Keratinocyte (primary cell): Measurements from ENCODE around the gene AWAT2. TPM values are rescaled to one million over a fixed set of nuclear protein-coding genes. Genes with fewer than 3 reads are reported as not detected.

Experiments used
- DNase-seq: peaks from one replicate; pipeline ENCODE4 v3.0.0-alpha.2; 2011; ENCODE audit warnings: low read depth, missing footprints, low spot score
- FAIRE-seq: peaks from 2 replicates; lab custom pipeline; 2011; peaks lifted over from hg19 to GRCh38; lab: Jason Lieb, UNC
- H2AFZ ChIP-seq: 2 replicates; pipeline ENCODE4 v1.6.0; 2012; ENCODE audit warnings: low read length, control low read depth, inconsistent platforms; ENCODE audit not compliant: control insufficient read depth
- H3K27ac ChIP-seq: 2 replicates; pipeline ENCODE4 v1.5.1; 2011; ENCODE audit warnings: low read length; ENCODE audit not compliant: control insufficient read depth, insufficient read depth
- H3K27me3 ChIP-seq: 3 replicates; pipeline ENCODE4 v1.6.0; 2011; ENCODE audit warnings: low read length; ENCODE audit not compliant: control insufficient read depth, insufficient read depth; ENCODE audit errors: extremely low read depth
- H3K36me3 ChIP-seq, 2 experiments: 2 replicates in 1 of 2; 3 replicates in 1 of 2; pipeline ENCODE4 v1.5.1; 2011; ENCODE audit warnings: low read length in 2 of 2, mild to moderate bottlenecking in 1 of 2; ENCODE audit not compliant: control insufficient read depth in 2 of 2, insufficient read depth in 2 of 2; ENCODE audit errors: extremely low read depth in 1 of 2
- H3K4me1 ChIP-seq: 3 replicates; pipeline ENCODE4 v1.5.1; 2011; ENCODE audit warnings: low read length; ENCODE audit not compliant: control insufficient read depth, insufficient read depth; ENCODE audit errors: extremely low read depth
- H3K4me2 ChIP-seq: 3 replicates; pipeline ENCODE4 v1.6.0; 2011; ENCODE audit warnings: low read depth, low read length; ENCODE audit not compliant: control insufficient read depth, insufficient read depth; ENCODE audit errors: extremely low read depth
- H3K4me3 ChIP-seq, 3 experiments: fragments of 200-600 bp in 1 of 3; sonication (generic) in 1 of 3; 2 replicates in 2 of 3; 3 replicates in 1 of 3; pipeline ENCODE4 v1.5.1; 2011 to 2016; ENCODE audit warnings: low read length in 3 of 3, mild to moderate bottlenecking in 3 of 3, control low read depth in 2 of 3, inconsistent platforms in 1 of 3, low read depth in 1 of 3, mixed read lengths in 1 of 3, mixed run types in 1 of 3, moderate library complexity in 1 of 3; ENCODE audit not compliant: control insufficient read depth in 2 of 3, insufficient read depth in 2 of 3; ENCODE audit errors: extremely low read depth in 1 of 3
- H3K79me2 ChIP-seq: 2 replicates; pipeline ENCODE4 v1.6.0; 2012; ENCODE audit warnings: low read length; ENCODE audit not compliant: control insufficient read depth, insufficient read depth
- H3K9ac ChIP-seq: 3 replicates; pipeline ENCODE4 v1.6.0; 2011; ENCODE audit warnings: low read length; ENCODE audit not compliant: control insufficient read depth, insufficient read depth; ENCODE audit errors: extremely low read depth
- H3K9me1 ChIP-seq: 3 replicates; pipeline ENCODE4 v1.6.0; 2011; ENCODE audit warnings: low read length; ENCODE audit not compliant: control insufficient read depth, insufficient read depth; ENCODE audit errors: extremely low read depth
- H3K9me3 ChIP-seq: 2 replicates; pipeline ENCODE4 v1.5.1; 2012; ENCODE audit warnings: low read depth, low read length; ENCODE audit not compliant: control insufficient read depth
- H4K20me1 ChIP-seq: 3 replicates; pipeline ENCODE4 v1.6.0; 2011; ENCODE audit warnings: low read length; ENCODE audit not compliant: control insufficient read depth, insufficient read depth; ENCODE audit errors: extremely low read depth
- EZH2 ChIP-seq: IDR thresholded peaks from one replicate; pipeline ENCODE4 v1.6.1; 2012; ENCODE audit warnings: inconsistent platforms, mild to moderate bottlenecking, low read length, moderate library complexity
- dilution Hi-C: fragments of 300-500 bp; cut with MboI; formaldehyde crosslinking; loops from one replicate; pipeline ENCODE4 v1.7.0; 2020; ENCODE audit warnings: low sequenced_read_pairs; ENCODE audit not compliant: extremely low pct_ligation_motif_present
- polyA plus RNA-seq, 5 experiments: library from polyadenylated mRNA; depleted of rRNA in 3 of 5; stranded (reverse) in 3 of 5; stranded (forward) in 1 of 5; unstranded in 1 of 5; fragments of >200 nt; gene quantifications; 1 replicate in 1 of 5; 2 replicates in 3 of 5; 3 replicates in 1 of 5; pipeline versions ENCODE4 v1.2.1 to v1.2.3, GENCODE V29; 2011 to 2012; ENCODE audit warnings: missing spikeins in 2 of 5, low read depth in 1 of 5, low replicate concordance in 1 of 5
- TF ChIP-seq, protein P1 (sequence below), 3 experiments: IDR thresholded peaks in 1 of 3; conservative IDR thresholded peaks in 1 of 3; optimal IDR thresholded peaks in 1 of 3; 2 replicates in 2 of 3; 3 replicates in 1 of 3; pipeline versions ENCODE3 to v1.5.1; 2011; ENCODE audit warnings: low read length in 3 of 3, mild to moderate bottlenecking in 3 of 3, moderate library complexity in 2 of 3, control low read depth in 1 of 3, inconsistent platforms in 1 of 3; ENCODE audit not compliant: insufficient read depth in 2 of 3; ENCODE audit errors: extremely low read depth in 1 of 3

Gene AWAT2
- polyA plus RNA-seq, 1 donor (not counting 4 experiments of a cell fraction or from before 2014, with no cell fraction given): not detected

GRCh38 chrX:70016513-70016912, 33.2 kb downstream of the AWAT2 start:
- Histone ChIP-seq H3K79me2 (no peaks in the 10 kb centered on the region), H3K4me3 (no peak overlapping the region), H2AFZ (no peak overlapping the region), H3K27me3 (no peaks in the 10 kb centered on the region), H3K9ac (no peak overlapping the region), H3K27ac (no peak overlapping the region), H4K20me1 (no peaks in the 10 kb centered on the region), H3K4me2 (no peak overlapping the region), H3K9me1 (no peaks in the 10 kb centered on the region), H3K36me3 (no peaks in the 10 kb centered on the region), H3K9me3 (no peaks in the 10 kb centered on the region), H3K4me1 (no peaks in the 10 kb centered on the region)
- no peak for DNase-seq
- no peak for TF ChIP-seq EZH2
- no peak for FAIRE-seq
- dilution Hi-C loops: no loop called here

- dilution Hi-C loops: no loop called here
- Histone ChIP-seq H3K27me3 (no peaks in the 10 kb centered on the region), H3K79me2 (no peaks in the 10 kb centered on the region), H3K36me3 (no peaks in the 10 kb centered on the region), H3K9me1 (no peaks in the 10 kb centered on the region), H3K4me2 (no peak overlapping the region), H3K9me3 (no peaks in the 10 kb centered on the region), H3K9ac (no peak overlapping the region), H3K27ac (no peak overlapping the region), H4K20me1 (no peaks in the 10 kb centered on the region), H3K4me1 (no peaks in the 10 kb centered on the region), H3K4me3 (no peak overlapping the region), H2AFZ (no peak overlapping the region)
- FAIRE-seq (no peak), DNase-seq (no peak)
- no peak for TF ChIP-seq EZH2
- TF ChIP-seq, protein P1, sequence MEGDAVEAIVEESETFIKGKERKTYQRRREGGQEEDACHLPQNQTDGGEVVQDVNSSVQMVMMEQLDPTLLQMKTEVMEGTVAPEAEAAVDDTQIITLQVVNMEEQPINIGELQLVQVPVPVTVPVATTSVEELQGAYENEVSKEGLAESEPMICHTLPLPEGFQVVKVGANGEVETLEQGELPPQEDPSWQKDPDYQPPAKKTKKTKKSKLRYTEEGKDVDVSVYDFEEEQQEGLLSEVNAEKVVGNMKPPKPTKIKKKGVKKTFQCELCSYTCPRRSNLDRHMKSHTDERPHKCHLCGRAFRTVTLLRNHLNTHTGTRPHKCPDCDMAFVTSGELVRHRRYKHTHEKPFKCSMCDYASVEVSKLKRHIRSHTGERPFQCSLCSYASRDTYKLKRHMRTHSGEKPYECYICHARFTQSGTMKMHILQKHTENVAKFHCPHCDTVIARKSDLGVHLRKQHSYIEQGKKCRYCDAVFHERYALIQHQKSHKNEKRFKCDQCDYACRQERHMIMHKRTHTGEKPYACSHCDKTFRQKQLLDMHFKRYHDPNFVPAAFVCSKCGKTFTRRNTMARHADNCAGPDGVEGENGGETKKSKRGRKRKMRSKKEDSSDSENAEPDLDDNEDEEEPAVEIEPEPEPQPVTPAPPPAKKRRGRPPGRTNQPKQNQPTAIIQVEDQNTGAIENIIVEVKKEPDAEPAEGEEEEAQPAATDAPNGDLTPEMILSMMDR (optimal IDR thresholded peaks at IDR 0.05 in 1 of 3, IDR thresholded peaks at IDR 0.05 in 1 of 3, conservative IDR thresholded peaks at IDR 0.05 in 1 of 3; ENCODE audit: extremely low read depth in 1 of 3, insufficient read depth in 2 of 3, low read length in 3 of 3): no peak
Observed at GRCh38 chrX:70013466-70014381, 36.0 kb downstream of the AWAT2 start.
